Omental fat pad (tissue), 4 donors: ENCODE results near the gene DPP6. TPM values are rescaled to one million over a fixed set of nuclear protein-coding genes. Genes with fewer than 3 reads are reported as not detected.

Source experiments
- ATAC-seq: fragments of 150-250 bp; one replicate; pipeline ENCODE4 v1.9.1; 2016; ENCODE audit warnings: mild to moderate bottlenecking, moderate library complexity; ENCODE audit not compliant: low FRiP score
- DNase-seq: peaks from one replicate; pipeline ENCODE4 v3.0.0-alpha.2; 2019; ENCODE audit warnings: low spot score
- CTCF ChIP-seq, 3 donors: fragments of 450-650 bp; IDR thresholded peaks; one replicate each; pipeline ENCODE4 v1.5.1; 2016 to 2017; ENCODE audit warnings: antibody characterized with exemption in 3 of 3, mild to moderate bottlenecking in 3 of 3, moderate library complexity in 2 of 3
- total RNA-seq, 4 donors: library from RNA; depleted of rRNA; stranded (reverse); fragments of >200 nt; gene quantifications; one replicate each; pipeline ENCODE4 v1.1.0, GENCODE V29; 2016

DPP6 gene
- total RNA-seq, 4 donors from 2014 or later: 0.13 to 1.8 (median 1.3) TPM

GRCh38 chr7:154437234-154437633, 385.0 kb downstream of the DPP6 start:
- no peak for DNase-seq
- ATAC-seq: no peak
- no peak for TF ChIP-seq CTCF (IDR thresholded peaks at IDR 0.05)

- DNase-seq: no peak
- TF ChIP-seq CTCF (IDR thresholded peaks at IDR 0.05): no peak
- no peak for ATAC-seq
Measured at GRCh38 chr7:154438571-154439367, 386.6 kb downstream of the DPP6 start.

GRCh38 chr7:154440058-154440457, 387.9 kb downstream of the DPP6 start:
- DNase-seq: no peak
- ATAC-seq: no peak
- no peak for TF ChIP-seq CTCF (IDR thresholded peaks at IDR 0.05)

GRCh38 chr7:154440651-154441050, 388.5 kb downstream of the DPP6 start:
- DNase-seq (no peak), ATAC-seq (no peak)
- TF ChIP-seq CTCF (IDR thresholded peaks at IDR 0.05): no peak

- no peak for DNase-seq
- no peak for TF ChIP-seq CTCF (IDR thresholded peaks at IDR 0.05)
Measured at GRCh38 chr7:154441811-154442210, 389.6 kb downstream of the DPP6 start.

GRCh38 chr7:154442939-154443338, 390.7 kb downstream of the DPP6 start:
- ATAC-seq (no peak), DNase-seq (no peak)
- TF ChIP-seq CTCF (IDR thresholded peaks at IDR 0.05): no peak

More at GRCh38 chr7:154441811-154442210, 389.6 kb downstream of the DPP6 start:
- ATAC-seq: no peak

GRCh38 chr7:154450451-154450850, 398.3 kb downstream of the DPP6 start:
- no peak for ATAC-seq
- TF ChIP-seq CTCF (IDR thresholded peaks at IDR 0.05): no peak
- no peak for DNase-seq
